Panc1 (cell line): ENCODE results near the gene NMB. TPM values are rescaled to one million over a fixed set of nuclear protein-coding genes. Genes with fewer than 3 reads are reported as not detected.

Experiments used
- ATAC-seq: fragments of 200-7000 bp; cut with Tn5 transposase; 2 replicates; pipeline ENCODE4 v1.9.1; 2020; ENCODE audit warnings: mild to moderate bottlenecking, moderate library complexity
- BruUV-seq: library from RNA; stranded (reverse); fragments of 400-500 nt; replicated peaks from 2 replicates; lab custom pipeline; 2021; lab: Mats Ljungman, UMichigan
- CTCF ChIA-PET: fragments of 300-600 bp; sonication (Branson Sonifier 250); formaldehyde crosslinking; loops from one replicate; lab custom pipeline; 2022; ENCODE audit warnings: antibody characterized with exemption; lab: Charles Lee
- POLR2A ChIA-PET: fragments of 300-600 bp; sonication (Branson Sonifier 250); formaldehyde crosslinking; loops from one replicate; lab custom pipeline; 2022; ENCODE audit warnings: antibody characterized with exemption; lab: Charles Lee
- DNase-seq: peaks from one replicate; pipeline ENCODE4 v3.0.0-alpha.2; 2010; ENCODE audit warnings: low read depth, low spot score
- H3K27ac ChIP-seq: 2 replicates; pipeline ENCODE4 v1.5.1; 2011; ENCODE audit warnings: mild to moderate bottlenecking, low read length, inconsistent platforms
- H3K27me3 ChIP-seq: fragments of 200-500 bp; sonication (Bioruptor generic); 2 replicates; pipeline ENCODE4 v1.6.0; 2014; ENCODE audit warnings: low read length, inconsistent platforms; ENCODE audit not compliant: control insufficient read depth, insufficient read depth
- H3K36me3 ChIP-seq: fragments of 200-500 bp; sonication (Bioruptor generic); 2 replicates; pipeline ENCODE4 v1.5.1; 2014; ENCODE audit warnings: inconsistent platforms, mild to moderate bottlenecking, low read length, moderate library complexity; ENCODE audit not compliant: control insufficient read depth, insufficient read depth
- H3K4me1 ChIP-seq: 2 replicates; pipeline ENCODE4 v1.5.1; 2011; ENCODE audit warnings: inconsistent platforms, mild to moderate bottlenecking, low read length, moderate library complexity; ENCODE audit not compliant: control insufficient read depth, insufficient read depth
- H3K4me3 ChIP-seq, 2 experiments: 2 replicates each; pipeline ENCODE4 v1.5.1; 2011 to 2012; ENCODE audit warnings: low read depth in 2 of 2, low read length in 2 of 2, mild to moderate bottlenecking in 2 of 2, inconsistent platforms in 1 of 2, moderate library complexity in 1 of 2
- H3K9me3 ChIP-seq: fragments of 200-500 bp; sonication (Bioruptor generic); 2 replicates; pipeline ENCODE4 v1.5.1; 2014; ENCODE audit warnings: low read depth, mild to moderate bottlenecking, inconsistent platforms, low read length, moderate library complexity; ENCODE audit not compliant: control insufficient read depth, insufficient read depth
- POLR2AphosphoS5 ChIP-seq: IDR thresholded peaks from 2 replicates; pipeline ENCODE4 v1.6.1; 2012; ENCODE audit warnings: mild to moderate bottlenecking, low read depth, low read length, moderate library complexity
- SIN3A ChIP-seq: IDR thresholded peaks from 2 replicates; pipeline ENCODE4 v1.6.1; 2012; ENCODE audit warnings: low read depth, mild to moderate bottlenecking, low read length, moderate library complexity, borderline replicate concordance; ENCODE audit not compliant: insufficient read depth
- TCF7L2 ChIP-seq: IDR thresholded peaks from 2 replicates; pipeline ENCODE4 v1.6.1; 2011; ENCODE audit warnings: mild to moderate bottlenecking, low read depth, low read length, inconsistent platforms
- in situ Hi-C: cut with HindIII; loops from 2 replicates; pipeline ENCODE4 v1.10.0; 2016; ENCODE audit warnings: low sequenced_read_pairs, low pct_unique_long_range_greater_than_20kb
- intact Hi-C: fragments of 100-400 bp; cut with micrococcal nuclease; formaldehyde crosslinking; loops from one replicate; pipeline ENCODE4 v1.10.0; 2022; ENCODE audit not compliant: unreplicated experiment
- total RNA-seq: library from RNA; stranded (reverse); gene quantifications from one replicate; pipeline ENCODE4 v1.2.1, GENCODE V29; 2021; ENCODE audit not compliant: unreplicated experiment
- TF ChIP-seq, protein P1 (sequence below), 2 experiments: IDR thresholded peaks; 2 replicates each; pipeline ENCODE4 v1.6.1; 2011 to 2012; ENCODE audit warnings: low read depth in 2 of 2, control low read depth in 1 of 2, low read length in 1 of 2, mild to moderate bottlenecking in 1 of 2, moderate library complexity in 1 of 2; ENCODE audit not compliant: insufficient read depth in 1 of 2
- TF ChIP-seq, protein P2 (sequence below): fragments of 450-650 bp; IDR thresholded peaks from 2 replicates; pipeline ENCODE4 v1.5.1; 2017; ENCODE audit warnings: mild to moderate bottlenecking

Gene NMB
- total RNA-seq, 1 experiment from 2014 or later: 9.5 TPM

DNA sequence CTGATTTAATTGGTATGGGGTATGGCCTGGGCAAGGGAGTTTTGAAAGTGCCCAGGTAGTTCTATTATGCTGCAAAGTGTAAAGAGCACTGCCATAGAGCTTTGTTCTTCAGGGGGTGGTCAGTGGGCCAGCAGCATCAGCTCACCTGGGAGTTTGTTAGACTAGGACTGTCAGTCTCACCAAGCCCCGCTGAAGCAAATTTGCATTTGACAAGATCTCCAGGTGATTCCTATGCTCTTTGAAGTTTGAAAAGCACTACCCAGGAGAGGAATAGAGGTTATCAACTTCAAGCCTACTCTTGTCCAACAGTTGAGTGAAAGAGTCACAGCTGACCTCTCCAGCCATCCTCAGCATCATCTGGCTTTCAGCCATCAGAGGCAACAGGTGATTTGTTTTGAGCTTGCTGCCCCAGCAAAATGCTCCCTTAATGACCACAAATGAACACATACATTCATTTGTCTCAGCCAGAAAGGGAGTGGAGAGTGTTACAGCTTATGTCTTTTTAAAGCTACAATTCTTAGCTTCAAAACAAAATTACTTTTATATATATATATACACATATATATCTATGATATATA, 49.2 kb downstream of the NMB start:
- no peaks in the 10 kb centered on the region for H3K27me3 ChIP-seq
- no peaks in the 10 kb centered on the region for H3K4me1 ChIP-seq
- no peak for TF ChIP-seq POLR2AphosphoS5
- TF ChIP-seq SIN3A: no peak
- TF ChIP-seq TCF7L2: no peak
- TF ChIP-seq, protein P1, sequence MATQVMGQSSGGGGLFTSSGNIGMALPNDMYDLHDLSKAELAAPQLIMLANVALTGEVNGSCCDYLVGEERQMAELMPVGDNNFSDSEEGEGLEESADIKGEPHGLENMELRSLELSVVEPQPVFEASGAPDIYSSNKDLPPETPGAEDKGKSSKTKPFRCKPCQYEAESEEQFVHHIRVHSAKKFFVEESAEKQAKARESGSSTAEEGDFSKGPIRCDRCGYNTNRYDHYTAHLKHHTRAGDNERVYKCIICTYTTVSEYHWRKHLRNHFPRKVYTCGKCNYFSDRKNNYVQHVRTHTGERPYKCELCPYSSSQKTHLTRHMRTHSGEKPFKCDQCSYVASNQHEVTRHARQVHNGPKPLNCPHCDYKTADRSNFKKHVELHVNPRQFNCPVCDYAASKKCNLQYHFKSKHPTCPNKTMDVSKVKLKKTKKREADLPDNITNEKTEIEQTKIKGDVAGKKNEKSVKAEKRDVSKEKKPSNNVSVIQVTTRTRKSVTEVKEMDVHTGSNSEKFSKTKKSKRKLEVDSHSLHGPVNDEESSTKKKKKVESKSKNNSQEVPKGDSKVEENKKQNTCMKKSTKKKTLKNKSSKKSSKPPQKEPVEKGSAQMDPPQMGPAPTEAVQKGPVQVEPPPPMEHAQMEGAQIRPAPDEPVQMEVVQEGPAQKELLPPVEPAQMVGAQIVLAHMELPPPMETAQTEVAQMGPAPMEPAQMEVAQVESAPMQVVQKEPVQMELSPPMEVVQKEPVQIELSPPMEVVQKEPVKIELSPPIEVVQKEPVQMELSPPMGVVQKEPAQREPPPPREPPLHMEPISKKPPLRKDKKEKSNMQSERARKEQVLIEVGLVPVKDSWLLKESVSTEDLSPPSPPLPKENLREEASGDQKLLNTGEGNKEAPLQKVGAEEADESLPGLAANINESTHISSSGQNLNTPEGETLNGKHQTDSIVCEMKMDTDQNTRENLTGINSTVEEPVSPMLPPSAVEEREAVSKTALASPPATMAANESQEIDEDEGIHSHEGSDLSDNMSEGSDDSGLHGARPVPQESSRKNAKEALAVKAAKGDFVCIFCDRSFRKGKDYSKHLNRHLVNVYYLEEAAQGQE (IDR thresholded peaks at IDR 0.05; ENCODE audit: insufficient read depth in 1 of 2, low read depth in 2 of 2, low read length in 1 of 2): no peak
- TF ChIP-seq, protein P2, sequence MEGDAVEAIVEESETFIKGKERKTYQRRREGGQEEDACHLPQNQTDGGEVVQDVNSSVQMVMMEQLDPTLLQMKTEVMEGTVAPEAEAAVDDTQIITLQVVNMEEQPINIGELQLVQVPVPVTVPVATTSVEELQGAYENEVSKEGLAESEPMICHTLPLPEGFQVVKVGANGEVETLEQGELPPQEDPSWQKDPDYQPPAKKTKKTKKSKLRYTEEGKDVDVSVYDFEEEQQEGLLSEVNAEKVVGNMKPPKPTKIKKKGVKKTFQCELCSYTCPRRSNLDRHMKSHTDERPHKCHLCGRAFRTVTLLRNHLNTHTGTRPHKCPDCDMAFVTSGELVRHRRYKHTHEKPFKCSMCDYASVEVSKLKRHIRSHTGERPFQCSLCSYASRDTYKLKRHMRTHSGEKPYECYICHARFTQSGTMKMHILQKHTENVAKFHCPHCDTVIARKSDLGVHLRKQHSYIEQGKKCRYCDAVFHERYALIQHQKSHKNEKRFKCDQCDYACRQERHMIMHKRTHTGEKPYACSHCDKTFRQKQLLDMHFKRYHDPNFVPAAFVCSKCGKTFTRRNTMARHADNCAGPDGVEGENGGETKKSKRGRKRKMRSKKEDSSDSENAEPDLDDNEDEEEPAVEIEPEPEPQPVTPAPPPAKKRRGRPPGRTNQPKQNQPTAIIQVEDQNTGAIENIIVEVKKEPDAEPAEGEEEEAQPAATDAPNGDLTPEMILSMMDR: no peak
- no peaks in the 10 kb centered on the region for H3K9me3 ChIP-seq
- in situ Hi-C loops (no loop called here), intact Hi-C loops (no loop called here)
- CTCF ChIA-PET: no interaction called here
- POLR2A ChIA-PET: interaction anchor here (0.7 kb wide), 1 partner anchor 70 kb away, joined by 3 read pairs; no protein-coding TSS in a partner anchor
- BruUV-seq: no TSS peak
- no peak overlapping the region for H3K4me3 ChIP-seq
- DNase-seq (no peak), ATAC-seq (no peak)
- H3K36me3 ChIP-seq: no peaks in the 10 kb centered on the region
- H3K27ac ChIP-seq: no peak overlapping the region

DNA sequence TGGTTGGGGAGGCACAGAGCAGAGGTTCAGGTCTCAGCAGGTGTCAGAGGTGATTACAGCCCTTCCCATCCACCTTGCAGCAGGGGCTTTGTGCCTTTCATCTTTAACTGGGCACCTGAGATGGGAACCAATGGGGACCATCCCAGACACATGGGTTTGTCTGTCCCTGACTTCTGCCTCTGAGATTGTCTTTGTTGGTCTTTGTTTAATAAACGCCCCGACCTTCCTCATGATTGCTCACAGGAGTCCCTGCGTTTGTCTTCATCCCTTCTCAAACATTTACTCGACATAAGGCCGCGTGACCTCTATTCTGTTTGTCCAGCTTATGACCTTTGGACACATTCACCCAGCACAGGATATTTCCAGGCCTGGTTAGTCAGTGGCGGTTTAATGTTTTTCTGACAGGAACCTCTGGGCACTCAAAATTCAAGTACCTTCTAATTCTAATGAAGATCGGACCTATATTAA, 51.3 kb downstream of the NMB start:
- Histone ChIP-seq H3K27me3 (no peaks in the 10 kb centered on the region), H3K4me1 (no peaks in the 10 kb centered on the region), H3K27ac (no peak overlapping the region), H3K4me3 (no peak overlapping the region), H3K36me3 (no peaks in the 10 kb centered on the region), H3K9me3 (no peaks in the 10 kb centered on the region)
- intact Hi-C loops (no loop called here), in situ Hi-C loops (no loop called here)
- BruUV-seq: no TSS peak
- POLR2A ChIA-PET: no interaction called here
- no peak for ATAC-seq
- CTCF ChIA-PET: no interaction called here
- TF ChIP-seq SIN3A (no peak), TCF7L2 (no peak), POLR2AphosphoS5 (no peak)
- TF ChIP-seq, protein P2: no peak
- TF ChIP-seq, protein P1 (IDR thresholded peaks at IDR 0.05; ENCODE audit: insufficient read depth in 1 of 2, low read depth in 2 of 2, low read length in 1 of 2): no peak
- no peak for DNase-seq
